ENCODE measurements around the gene GTF2A1L. TPM values are rescaled to one million over a fixed set of nuclear protein-coding genes. Genes with fewer than 3 reads are reported as not detected.
"Not testable (repeated sequence)": the region's sequence is repeated elsewhere in the genome, so short reads cannot be mapped to it uniquely, and the experiment has no call there.

The GTF2A1L gene
- total RNA-seq, 1 donor from 2014 or later, result 22.2 TPM

- Histone ChIP-seq H3K27me3 (no peaks in the 10 kb centered on the region), H3K36me3 (no peaks in the 10 kb centered on the region), H3K27ac (no peak overlapping the region), H3K4me3 (no peak overlapping the region), H3K4me1 (no peaks in the 10 kb centered on the region), H3K9me3 (no peaks in the 10 kb centered on the region)
- DNase-seq (ENCODE audit: low spot score in 2 of 2), result no peak
- intact Hi-C loops (cut with DNase I), result loop anchor here (10.0 kb wide), 1 partner anchor 1797 kb away; no protein-coding TSS in a partner anchor
- TF ChIP-seq CTCF (IDR thresholded peaks at IDR 0.05), result no peak
Measured at GRCh38 chr2:48607307-48608014, 10.2 kb upstream of the GTF2A1L start.

GRCh38 chr2:48613211-48613610 lies 4.4 kb upstream of the GTF2A1L start:
- no peak overlapping the region for H3K4me3 ChIP-seq
- TF ChIP-seq CTCF (IDR thresholded peaks at IDR 0.05), result no peak
- H3K27me3 ChIP-seq, result no peaks in the 10 kb centered on the region
- DNase-seq (ENCODE audit: low spot score in 2 of 2), result no peak
- no peaks in the 10 kb centered on the region for H3K36me3 ChIP-seq
- intact Hi-C loops (cut with DNase I), result no loop called here
- no peaks in the 10 kb centered on the region for H3K4me1 ChIP-seq
- H3K9me3 ChIP-seq, result no peaks in the 10 kb centered on the region
- no peak overlapping the region for H3K27ac ChIP-seq

- H3K27me3 ChIP-seq; intact Hi-C loops (cut with DNase I); H3K4me1 ChIP-seq: not testable (repeated sequence)
Measured at GRCh38 chr2:48614581-48614980, 3.1 kb upstream of the GTF2A1L start.

GRCh38 chr2:48619526-48619925 lies 1.9 kb downstream of the GTF2A1L start:
- no peak for TF ChIP-seq CTCF (IDR thresholded peaks at IDR 0.05)
- Histone ChIP-seq H3K27ac (no peak overlapping the region), H3K4me1 (no peaks in the 10 kb centered on the region), H3K4me3 (no peak overlapping the region), H3K27me3 (no peaks in the 10 kb centered on the region), H3K9me3 (no peaks in the 10 kb centered on the region), H3K36me3 (no peaks in the 10 kb centered on the region)
- intact Hi-C loops (cut with DNase I), result no loop called here
- DNase-seq (ENCODE audit: low spot score in 2 of 2), result no peak

More at GRCh38 chr2:48614581-48614980, 3.1 kb upstream of the GTF2A1L start:
- DNase-seq (ENCODE audit: low spot score in 2 of 2); H3K4me3 ChIP-seq; H3K36me3 ChIP-seq; H3K9me3 ChIP-seq; H3K27ac ChIP-seq: not testable (repeated sequence)

GRCh38 chr2:48620604-48621003 lies 2.9 kb downstream of the GTF2A1L start:
- no peak for DNase-seq (ENCODE audit: low spot score in 2 of 2)
- H3K27ac ChIP-seq, result no peak overlapping the region
- intact Hi-C loops (cut with DNase I), result no loop called here
- no peaks in the 10 kb centered on the region for H3K4me1 ChIP-seq
- no peak overlapping the region for H3K4me3 ChIP-seq
- no peaks in the 10 kb centered on the region for H3K27me3 ChIP-seq
- TF ChIP-seq CTCF (IDR thresholded peaks at IDR 0.05), result no peak
- H3K36me3 ChIP-seq, result no peaks in the 10 kb centered on the region
- H3K9me3 ChIP-seq, result no peaks in the 10 kb centered on the region

- H3K27me3 ChIP-seq; H3K4me1 ChIP-seq; DNase-seq (ENCODE audit: low spot score in 2 of 2); H3K4me3 ChIP-seq; H3K36me3 ChIP-seq; intact Hi-C loops (cut with DNase I); H3K9me3 ChIP-seq; H3K27ac ChIP-seq: not testable (repeated sequence)
Measured at GRCh38 chr2:48622691-48623090, 5.0 kb downstream of the GTF2A1L start.

- intact Hi-C loops (cut with DNase I), result no loop called here
- DNase-seq (ENCODE audit: low spot score in 2 of 2), result no peak
- Histone ChIP-seq H3K27ac (no peak overlapping the region), H3K4me3 (no peak overlapping the region), H3K27me3 (no peaks in the 10 kb centered on the region), H3K4me1 (no peaks in the 10 kb centered on the region), H3K36me3 (no peaks in the 10 kb centered on the region), H3K9me3 (no peaks in the 10 kb centered on the region)
- no peak for TF ChIP-seq CTCF (IDR thresholded peaks at IDR 0.05)
Measured at GRCh38 chr2:48624696-48625095, 7.0 kb downstream of the GTF2A1L start.

Data from ascending aorta (tissue), 2 donors.